ENCODE measurements around the gene PRPF39. TPM values are rescaled to one million over a fixed set of nuclear protein-coding genes. Genes with fewer than 3 reads are reported as not detected.

PRPF39 gene
- total and polyA plus RNA-seq, 4 donors = 3.1 to 25.1 (median 15.1) TPM

GRCh38 chr14:45057881-45058364 lies 26.0 kb upstream of the PRPF39 start:
- Histone ChIP-seq H3K36me3 (ENCODE audit: control insufficient read depth in 4 of 4, insufficient read depth in 3 of 4, low read depth in 1 of 4, low read length in 3 of 4) (peaks cover 2 to 8% (median 3%) of the 10 kb centered on the region in 4 donors), H3K9me3 (ENCODE audit: control insufficient read depth in 4 of 4, low read length in 3 of 4) (no peaks in the 10 kb centered on the region), H3K4me1 (ENCODE audit: control insufficient read depth in 4 of 4, insufficient read depth in 4 of 4, low read length in 3 of 4) (peaks cover 0 to 3% (median 0%) of the 10 kb centered on the region in 4 donors), H3K9ac (ENCODE audit: low read depth in 1 of 2, low read length in 2 of 2) (no peak overlapping the region), H3K4me3 (ENCODE audit: low read depth in 1 of 3, low read length in 3 of 3) (no peak overlapping the region), H3K27me3 (ENCODE audit: control insufficient read depth in 4 of 4, insufficient read depth in 4 of 4, low read length in 3 of 4) (no peaks in the 10 kb centered on the region), H3K27ac (ENCODE audit: low read depth in 1 of 2, low read length in 2 of 2) (no peak overlapping the region)
- no peak for DNase-seq (ENCODE audit: low spot score)
- peak in 1 of 2 donors; percentile 12 for TF ChIP-seq HNF4A (conservative IDR thresholded peaks at IDR 0.05)
- no peak for TF ChIP-seq JUND (IDR thresholded peaks at IDR 0.05)

- peaks cover 0 to 3% (median 0%) of the 10 kb centered on the region in 4 donors for H3K4me1 ChIP-seq (ENCODE audit: control insufficient read depth in 4 of 4, insufficient read depth in 4 of 4, low read length in 3 of 4)
Measured at GRCh38 chr14:45060551-45060950, 23.4 kb upstream of the PRPF39 start.

GRCh38 chr14:45065540-45065939 lies 18.4 kb upstream of the PRPF39 start:
- no peak overlapping the region for H3K27ac ChIP-seq (ENCODE audit: low read depth in 1 of 2, low read length in 2 of 2)
- H3K9me3 ChIP-seq (ENCODE audit: control insufficient read depth in 4 of 4, low read length in 3 of 4) = no peaks in the 10 kb centered on the region
- no peak overlapping the region for H3K4me3 ChIP-seq (ENCODE audit: low read depth in 1 of 3, low read length in 3 of 3)
- TF ChIP-seq TAF1 (conservative IDR thresholded peaks at IDR 0.05) (no peak), SP1 (IDR thresholded peaks at IDR 0.05) (no peak), RAD21 (IDR thresholded peaks at IDR 0.05) (no peak), NR2F2 (IDR thresholded peaks at IDR 0.05) (no peak), EGR1 (IDR thresholded peaks at IDR 0.05; ENCODE audit: low read depth in 2 of 2) (no peak), HNF4G (IDR thresholded peaks at IDR 0.05) (no peak), GABPA (IDR thresholded peaks at IDR 0.05 in 1 of 2, conservative IDR thresholded peaks at IDR 0.05 in 1 of 2) (no peak)
- no peak overlapping the region for H3K9ac ChIP-seq (ENCODE audit: low read depth in 1 of 2, low read length in 2 of 2)
- no peaks in the 10 kb centered on the region for H3K4me1 ChIP-seq (ENCODE audit: control insufficient read depth in 4 of 4, insufficient read depth in 4 of 4, low read length in 3 of 4)
- DNase-seq (ENCODE audit: low spot score) = no peak
- peaks cover 0 to 3% (median 1%) of the 10 kb centered on the region in 4 donors for H3K36me3 ChIP-seq (ENCODE audit: control insufficient read depth in 4 of 4, insufficient read depth in 3 of 4, low read depth in 1 of 4, low read length in 3 of 4)
- no peaks in the 10 kb centered on the region for H3K27me3 ChIP-seq (ENCODE audit: control insufficient read depth in 4 of 4, insufficient read depth in 4 of 4, low read length in 3 of 4)
- 84% methylated on average over 3 of the region's 3 CpGs for WGBS

More at GRCh38 chr14:45060551-45060950, 23.4 kb upstream of the PRPF39 start:
- H3K27me3 ChIP-seq (ENCODE audit: control insufficient read depth in 4 of 4, insufficient read depth in 4 of 4, low read length in 3 of 4) = no peaks in the 10 kb centered on the region
- H3K27ac ChIP-seq (ENCODE audit: low read depth in 1 of 2, low read length in 2 of 2) = no peak overlapping the region
- DNase-seq (ENCODE audit: low spot score) = no peak
- no peak overlapping the region for H3K9ac ChIP-seq (ENCODE audit: low read depth in 1 of 2, low read length in 2 of 2)
- H3K36me3 ChIP-seq (ENCODE audit: control insufficient read depth in 4 of 4, insufficient read depth in 3 of 4, low read depth in 1 of 4, low read length in 3 of 4) = no peaks in the 10 kb centered on the region
- H3K9me3 ChIP-seq (ENCODE audit: control insufficient read depth in 4 of 4, low read length in 3 of 4) = no peaks in the 10 kb centered on the region
- no peak overlapping the region for H3K4me3 ChIP-seq (ENCODE audit: low read depth in 1 of 3, low read length in 3 of 3)
- no peak for TF ChIP-seq EGR1 (IDR thresholded peaks at IDR 0.05; ENCODE audit: low read depth in 2 of 2)
- no peak for TF ChIP-seq FOXA2 (IDR thresholded peaks at IDR 0.05)
- TF ChIP-seq RXRA (IDR thresholded peaks at IDR 0.05) = no peak
- no peak for TF ChIP-seq FOXA1 (IDR thresholded peaks at IDR 0.05)

- Histone ChIP-seq H3K9ac (ENCODE audit: low read depth in 1 of 2, low read length in 2 of 2) (no peak overlapping the region), H3K9me3 (ENCODE audit: control insufficient read depth in 4 of 4, low read length in 3 of 4) (no peaks in the 10 kb centered on the region), H3K27me3 (ENCODE audit: control insufficient read depth in 4 of 4, insufficient read depth in 4 of 4, low read length in 3 of 4) (no peaks in the 10 kb centered on the region), H3K36me3 (ENCODE audit: control insufficient read depth in 4 of 4, insufficient read depth in 3 of 4, low read depth in 1 of 4, low read length in 3 of 4) (peaks cover 0 to 3% (median 1%) of the 10 kb centered on the region in 4 donors), H3K4me1 (ENCODE audit: control insufficient read depth in 4 of 4, insufficient read depth in 4 of 4, low read length in 3 of 4) (no peaks in the 10 kb centered on the region), H3K27ac (ENCODE audit: low read depth in 1 of 2, low read length in 2 of 2) (no peak overlapping the region), H3K4me3 (ENCODE audit: low read depth in 1 of 3, low read length in 3 of 3) (no peak overlapping the region)
- no peak for DNase-seq (ENCODE audit: low spot score)
- WGBS = 90% methylated on average over 2 of the region's 2 CpGs
- TF ChIP-seq RAD21 (IDR thresholded peaks at IDR 0.05) (no peak), MAX (IDR thresholded peaks at IDR 0.05) (no peak), TAF1 (conservative IDR thresholded peaks at IDR 0.05) (no peak), REST (IDR thresholded peaks at IDR 0.05) (no peak), HNF4G (IDR thresholded peaks at IDR 0.05) (no peak), FOXA2 (IDR thresholded peaks at IDR 0.05) (no peak), CTCF (IDR thresholded peaks at IDR 0.05; ENCODE audit: low read depth, low read length, missing input control) (no peak), SP1 (IDR thresholded peaks at IDR 0.05) (no peak), RXRA (IDR thresholded peaks at IDR 0.05) (no peak), YY1 (IDR thresholded peaks at IDR 0.05) (no peak), FOXA1 (IDR thresholded peaks at IDR 0.05) (no peak), JUND (IDR thresholded peaks at IDR 0.05) (no peak)
Measured at GRCh38 chr14:45065956-45066355, 18.0 kb upstream of the PRPF39 start.

Data from liver (tissue), 9 donors.